NB4 (cell line): ENCODE data around the gene CDH4.

Experiments
- DNase-seq: peaks from one replicate; pipeline ENCODE4 v3.0.0; 2010; ENCODE audit warnings: low read depth
- H3K4me3 ChIP-seq: one replicate; pipeline ENCODE4 v1.5.1; 2011; ENCODE audit warnings: mild to moderate bottlenecking, low read depth, low read length, moderate library complexity
- CTCF ChIP-seq: IDR thresholded peaks from one replicate; pipeline ENCODE4 v1.5.1; 2012; ENCODE audit warnings: low read depth, low read length
- MAX ChIP-seq: IDR thresholded peaks from 2 replicates; pipeline ENCODE4 v1.6.1; 2011; ENCODE audit warnings: low read depth, low read length
- MYC ChIP-seq: IDR thresholded peaks from 2 replicates; pipeline ENCODE4 v1.6.1; 2011; ENCODE audit warnings: low read depth, low read length
- POLR2A ChIP-seq: IDR thresholded peaks from 2 replicates; pipeline ENCODE4 v1.6.1; 2011; ENCODE audit warnings: mild to moderate bottlenecking; ENCODE audit not compliant: insufficient read length; ENCODE audit errors: extremely low read depth

Gene CDH4

GRCh38 chr20:61701802-61702201, 449.7 kb downstream of the CDH4 start:
- no peak for TF ChIP-seq POLR2A
- TF ChIP-seq MAX, result no peak
- TF ChIP-seq MYC, result no peak
- no peak for TF ChIP-seq CTCF
- DNase-seq, result no peak
- H3K4me3 ChIP-seq, result no peak overlapping the region

GRCh38 chr20:61702246-61702645, 450.2 kb downstream of the CDH4 start:
- no peak for DNase-seq
- no peak overlapping the region for H3K4me3 ChIP-seq

GRCh38 chr20:61704661-61705060, 452.6 kb downstream of the CDH4 start:
- no peak for DNase-seq
- H3K4me3 ChIP-seq, result no peak overlapping the region
- no peak for TF ChIP-seq CTCF
- no peak for TF ChIP-seq MYC
- TF ChIP-seq MAX, result no peak
- no peak for TF ChIP-seq POLR2A

More at GRCh38 chr20:61702246-61702645, 450.2 kb downstream of the CDH4 start:
- TF ChIP-seq MAX, result no peak
- TF ChIP-seq CTCF, result no peak
- TF ChIP-seq MYC, result no peak
- TF ChIP-seq POLR2A, result no peak

- TF ChIP-seq POLR2A (no peak), MYC (no peak), MAX (no peak), CTCF (no peak)
- no peak for DNase-seq
- no peak overlapping the region for H3K4me3 ChIP-seq
Observed at GRCh38 chr20:61705386-61706258, 453.6 kb downstream of the CDH4 start.

GRCh38 chr20:61706259-61706961, 454.3 kb downstream of the CDH4 start:
- TF ChIP-seq POLR2A, result no peak
- TF ChIP-seq MAX, result no peak
- no peak for TF ChIP-seq MYC
- TF ChIP-seq CTCF, result no peak
- H3K4me3 ChIP-seq, result no peak overlapping the region
- DNase-seq, result no peak
